Activated T-cell treated with anti-CD3 and anti-CD28 coated beads, Interleukin-2, amount 50 U/mL, for 72 hours (primary cell): ENCODE results near the gene TTLL3. TPM values are rescaled to one million over a fixed set of nuclear protein-coding genes. Genes with fewer than 3 reads are reported as not detected.

Experiments
- ATAC-seq, 2 donors: fragments of 150-1000 bp; cut with Tn5 transposase; replicated peaks in 1 of 2; 2 replicates each; pipeline ENCODE4 v1.10.0; 2021; ENCODE audit warnings: moderate library complexity in 2 of 2, mild to moderate bottlenecking in 1 of 2
- DNase-seq, 2 donors: peaks; one replicate each; pipeline ENCODE4 v3.0.0; 2021 to 2022; ENCODE audit warnings: mixed read lengths in 1 of 2
- H3K27ac Mint-ChIP-seq: one replicate; pipeline ENCODE4 v1.8.0; 2022; ENCODE audit warnings: mild to moderate bottlenecking, moderate library complexity, mixed read lengths
- H3K27me3 Mint-ChIP-seq: one replicate; pipeline ENCODE4 v1.8.0; 2022; ENCODE audit warnings: low read depth, mixed read lengths
- H3K36me3 Mint-ChIP-seq, 2 donors: one replicate each; pipeline ENCODE4 v1.8.0; 2022; ENCODE audit warnings: mixed read lengths in 2 of 2, mild to moderate bottlenecking in 1 of 2; ENCODE audit not compliant: insufficient read depth in 2 of 2
- H3K4me1 Mint-ChIP-seq: one replicate; pipeline ENCODE4 v1.8.0; 2022; ENCODE audit warnings: low read depth, mixed read lengths
- H3K4me3 Mint-ChIP-seq, 2 donors: one replicate each; pipeline ENCODE4 v1.8.0; 2022; ENCODE audit warnings: mild to moderate bottlenecking in 2 of 2, mixed read lengths in 2 of 2, moderate library complexity in 2 of 2
- H3K9me3 Mint-ChIP-seq, 2 donors: one replicate each; pipeline ENCODE4 v1.8.0; 2022; ENCODE audit warnings: mixed read lengths in 2 of 2
- total RNA-seq, 2 donors: library from RNA; stranded (reverse); gene quantifications; one replicate each; pipeline ENCODE4 v1.2.3, GENCODE V29; 2022

Gene TTLL3
- total RNA-seq, 2 donors from 2014 or later, result 63.6 to 75.5 TPM

DNA sequence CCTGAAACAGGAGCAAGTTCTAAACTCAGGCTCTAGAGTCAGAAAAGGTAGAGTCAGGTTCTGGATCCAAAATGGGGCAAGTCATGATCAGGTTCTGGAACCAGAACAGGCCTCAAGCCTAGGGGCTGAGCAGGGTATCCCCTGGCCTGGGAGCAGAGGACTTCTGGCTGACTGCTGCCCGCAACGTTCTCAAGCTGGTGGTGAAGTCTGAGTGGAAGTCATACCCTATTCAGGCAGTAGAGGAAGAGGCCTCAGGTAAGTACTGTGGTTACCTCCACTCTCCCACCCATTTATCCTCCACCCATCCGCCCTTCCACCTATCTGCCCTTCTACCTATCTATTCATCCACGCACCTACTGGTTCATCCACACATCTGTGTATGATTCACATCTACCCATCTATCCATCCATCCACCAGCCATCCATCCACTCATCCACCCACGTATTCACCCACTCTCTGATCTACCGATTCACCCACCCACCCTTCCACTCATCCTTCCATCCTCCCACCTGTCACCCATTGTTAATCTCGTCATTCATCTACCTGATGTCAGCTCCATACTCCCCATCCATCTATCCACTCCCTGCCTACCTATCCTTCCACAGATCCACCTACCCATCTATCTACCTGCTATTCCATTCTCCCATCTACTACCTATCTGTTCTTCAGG is 8.7 kb downstream of the TTLL3 start:
- no peak overlapping the region for H3K4me3 Mint-ChIP-seq
- DNase-seq, result no peak
- peaks cover 2 to 7% of the 10 kb centered on the region in 2 donors for H3K36me3 Mint-ChIP-seq
- H3K27me3 Mint-ChIP-seq, result no peaks in the 10 kb centered on the region
- H3K27ac Mint-ChIP-seq, result no peak overlapping the region
- ATAC-seq, result no peak
- H3K4me1 Mint-ChIP-seq, result no peaks in the 10 kb centered on the region
- no peaks in the 10 kb centered on the region for H3K9me3 Mint-ChIP-seq

DNA sequence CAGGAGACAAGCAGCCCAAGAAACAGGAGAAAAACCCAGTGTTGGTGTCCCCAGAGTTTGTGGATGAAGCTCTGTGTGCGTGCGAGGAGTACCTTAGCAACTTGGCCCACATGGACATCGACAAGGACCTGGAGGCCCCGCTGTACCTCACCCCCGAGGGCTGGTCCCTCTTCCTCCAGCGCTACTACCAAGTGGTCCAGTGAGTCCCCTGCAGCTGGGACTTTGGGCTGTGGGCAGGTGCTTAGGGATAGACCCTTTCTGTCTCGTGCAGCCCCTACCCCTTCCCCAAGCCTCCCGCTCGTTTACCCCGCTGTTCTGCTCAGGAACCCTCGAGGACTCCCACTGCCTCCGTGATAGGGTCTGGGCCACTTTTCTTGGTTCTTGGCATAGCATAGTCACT is 10.5 kb downstream of the TTLL3 start:
- H3K27ac Mint-ChIP-seq, result no peak overlapping the region
- ATAC-seq (no peak), DNase-seq (no peak)
- no peaks in the 10 kb centered on the region for H3K4me1 Mint-ChIP-seq
- H3K9me3 Mint-ChIP-seq, result no peaks in the 10 kb centered on the region
- H3K27me3 Mint-ChIP-seq, result no peaks in the 10 kb centered on the region
- peaks cover 2 to 4% of the 10 kb centered on the region in 2 donors for H3K36me3 Mint-ChIP-seq
- H3K4me3 Mint-ChIP-seq, result no peak overlapping the region

DNA sequence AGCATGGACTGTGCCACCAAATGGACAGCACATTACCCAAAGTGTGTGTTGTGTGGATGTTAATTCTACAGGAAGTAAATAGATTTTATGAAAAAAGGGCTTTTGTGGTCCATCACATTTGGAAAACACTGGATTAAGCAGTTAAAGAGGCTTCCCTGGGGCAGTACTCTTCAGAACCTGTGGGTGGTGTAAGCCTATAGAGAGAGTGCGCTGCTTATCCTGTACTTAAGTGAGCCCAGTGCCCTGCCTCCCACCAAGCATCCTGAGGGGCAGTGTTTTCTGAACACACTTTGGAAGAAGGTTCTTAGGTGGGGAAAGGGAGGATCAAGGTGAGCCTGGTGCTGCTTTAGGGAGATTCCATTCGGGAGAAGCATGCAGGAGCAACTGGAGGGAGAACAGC is 10.9 kb downstream of the TTLL3 start:
- no peak overlapping the region for H3K27ac Mint-ChIP-seq
- DNase-seq, result no peak
- no peaks in the 10 kb centered on the region for H3K9me3 Mint-ChIP-seq
- peaks cover 2 to 4% of the 10 kb centered on the region in 2 donors for H3K36me3 Mint-ChIP-seq
- no peaks in the 10 kb centered on the region for H3K27me3 Mint-ChIP-seq
- no peak overlapping the region for H3K4me3 Mint-ChIP-seq
- no peaks in the 10 kb centered on the region for H3K4me1 Mint-ChIP-seq
- peak in 1 of 2 donors; percentile 28 for ATAC-seq

DNA sequence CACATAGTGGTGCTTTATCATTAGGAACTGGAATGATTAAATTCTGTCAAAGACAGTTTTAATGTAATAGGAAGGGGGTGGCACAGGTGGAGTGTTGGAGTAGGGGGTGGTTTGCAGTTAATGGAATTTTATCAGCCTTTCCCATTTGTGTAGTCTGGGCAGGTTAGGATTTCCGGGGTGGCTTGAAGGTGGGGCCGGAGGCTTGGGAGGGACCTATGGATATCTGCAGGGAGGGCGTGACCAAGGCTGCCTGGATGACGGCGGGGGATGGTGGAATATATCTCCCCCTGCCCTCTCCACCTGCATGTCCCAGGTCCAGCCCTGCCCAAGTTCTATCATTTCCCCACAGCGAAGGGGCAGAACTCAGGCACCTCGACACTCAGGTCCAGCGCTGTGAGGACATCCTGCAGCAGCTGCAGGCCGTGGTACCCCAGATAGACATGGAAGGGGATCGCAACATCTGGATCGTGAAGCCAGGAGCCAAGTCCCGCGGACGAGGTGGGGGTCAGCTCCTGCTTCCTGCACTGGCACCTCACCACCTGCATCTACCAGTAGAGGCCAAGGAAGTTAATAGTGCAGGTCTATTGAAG is 15.5 kb downstream of the TTLL3 start:
- ATAC-seq (no peak), DNase-seq (no peak)
- peaks cover 2 to 11% of the 10 kb centered on the region in 2 donors for H3K36me3 Mint-ChIP-seq
- H3K27me3 Mint-ChIP-seq, result no peaks in the 10 kb centered on the region
- H3K4me3 Mint-ChIP-seq, result no peak overlapping the region
- no peaks in the 10 kb centered on the region for H3K9me3 Mint-ChIP-seq
- no peaks in the 10 kb centered on the region for H3K4me1 Mint-ChIP-seq
- no peak overlapping the region for H3K27ac Mint-ChIP-seq

DNA sequence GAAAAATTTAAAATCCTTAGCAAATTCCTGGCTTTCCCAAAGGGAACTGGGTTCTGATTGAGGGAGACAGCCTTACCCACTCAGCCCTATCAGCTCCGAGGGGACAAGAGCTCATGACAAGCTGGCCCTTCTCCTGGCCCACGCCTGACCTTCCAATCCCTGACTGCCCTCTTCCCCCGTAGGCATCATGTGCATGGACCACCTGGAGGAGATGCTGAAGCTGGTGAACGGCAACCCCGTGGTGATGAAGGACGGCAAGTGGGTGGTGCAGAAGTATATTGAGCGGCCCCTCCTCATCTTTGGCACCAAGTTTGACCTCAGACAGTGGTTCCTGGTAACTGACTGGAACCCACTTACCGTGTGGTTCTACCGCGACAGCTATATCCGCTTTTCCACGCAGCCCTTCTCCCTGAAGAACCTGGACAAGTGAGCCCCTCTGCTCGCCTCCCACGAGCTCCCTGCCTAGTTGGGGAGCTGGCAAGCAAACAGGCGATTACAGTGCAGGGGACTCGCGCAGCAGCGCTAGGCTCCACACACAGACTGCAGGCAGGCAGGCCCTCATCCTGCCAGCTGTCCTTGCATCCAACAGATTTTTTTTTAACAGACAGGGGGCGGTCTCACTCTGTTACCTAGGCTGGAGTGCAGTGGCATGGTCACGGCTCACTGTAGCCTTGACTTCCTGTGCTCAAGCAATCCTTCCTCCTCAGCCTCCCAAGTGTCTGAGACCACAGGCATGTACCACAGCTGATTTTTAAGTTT is 16.9 kb downstream of the TTLL3 start:
- Mint-ChIP-seq H3K4me3 (no peak overlapping the region), H3K36me3 (peaks cover 5 to 15% of the 10 kb centered on the region in 2 donors)

DNA sequence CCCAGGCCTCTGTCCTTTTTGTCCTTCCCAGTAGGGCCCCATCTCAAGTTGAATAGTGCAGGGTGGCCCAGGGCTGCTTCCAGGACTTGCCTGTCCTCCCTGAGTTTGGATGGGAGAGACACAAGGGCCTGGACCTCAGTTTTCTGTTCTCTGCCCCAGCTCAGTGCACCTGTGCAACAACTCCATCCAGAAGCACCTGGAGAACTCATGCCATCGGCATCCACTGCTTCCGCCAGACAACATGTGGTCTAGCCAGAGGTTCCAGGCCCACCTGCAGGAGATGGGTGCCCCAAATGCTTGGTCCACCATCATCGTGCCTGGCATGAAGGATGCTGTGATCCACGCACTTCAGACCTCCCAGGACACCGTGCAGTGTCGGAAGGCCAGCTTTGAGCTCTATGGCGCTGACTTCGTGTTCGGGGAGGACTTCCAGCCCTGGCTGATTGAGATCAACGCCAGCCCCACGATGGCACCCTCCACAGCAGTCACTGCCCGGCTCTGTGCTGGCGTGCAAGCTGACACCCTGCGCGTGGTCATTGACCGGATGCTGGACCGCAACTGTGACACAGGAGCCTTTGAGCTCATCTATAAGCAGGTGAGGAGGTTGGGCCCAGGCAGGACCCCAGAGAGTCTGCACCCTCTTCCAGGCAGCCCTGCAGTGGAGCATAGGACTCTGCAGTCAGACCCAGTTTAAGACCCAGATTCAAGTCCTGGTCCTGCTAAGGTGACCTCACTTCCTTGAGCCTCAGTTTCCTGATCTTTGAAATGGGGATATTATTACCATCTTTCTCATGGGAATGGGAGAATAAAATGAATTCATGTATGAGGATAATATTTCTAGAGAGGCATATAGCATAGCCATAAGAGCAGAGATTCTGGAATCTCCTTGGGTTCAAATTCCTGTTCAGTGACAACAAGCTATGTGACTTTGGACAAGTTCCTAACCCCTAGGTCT is 19.0 kb downstream of the TTLL3 start:
- no peak overlapping the region for H3K4me3 Mint-ChIP-seq
- H3K9me3 Mint-ChIP-seq, result no peaks in the 10 kb centered on the region
- no peak for ATAC-seq
- no peak overlapping the region for H3K27ac Mint-ChIP-seq
- no peaks in the 10 kb centered on the region for H3K27me3 Mint-ChIP-seq
- H3K4me1 Mint-ChIP-seq, result peaks cover 6% of the 10 kb centered on the region
- DNase-seq, result no peak
- H3K36me3 Mint-ChIP-seq, result peaks cover 7 to 15% of the 10 kb centered on the region in 2 donors

More for the DNA sequence above, 16.9 kb downstream of the TTLL3 start:
- Mint-ChIP-seq H3K4me1 (peaks cover 6% of the 10 kb centered on the region), H3K27ac (no peak overlapping the region), H3K9me3 (no peaks in the 10 kb centered on the region), H3K27me3 (no peaks in the 10 kb centered on the region)
- ATAC-seq (peak; percentile 49 to 58), DNase-seq (peak in 1 of 2 donors; percentile 29)

DNA sequence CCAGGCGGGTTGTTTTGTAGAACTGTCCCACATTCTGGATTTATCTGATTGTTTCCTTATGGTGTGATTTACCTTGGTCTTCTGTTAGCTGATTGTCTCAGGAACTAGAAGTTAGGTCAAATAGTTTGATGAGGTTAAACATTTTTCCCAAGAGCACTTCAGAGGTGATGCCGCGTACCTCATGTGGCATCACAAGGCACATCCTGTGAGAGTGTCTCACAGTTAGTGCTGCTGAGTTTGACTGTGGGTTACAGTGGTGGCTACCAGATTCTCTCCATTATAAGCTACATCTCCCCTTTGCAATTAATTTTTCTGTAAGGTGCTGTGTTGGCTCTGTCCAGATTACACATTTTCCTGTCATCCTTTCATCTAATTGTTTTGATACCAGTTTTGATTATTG is 21.2 kb downstream of the TTLL3 start:
- no peaks in the 10 kb centered on the region for H3K27me3 Mint-ChIP-seq
- H3K4me1 Mint-ChIP-seq, result peaks cover 6% of the 10 kb centered on the region
- no peak overlapping the region for H3K4me3 Mint-ChIP-seq
- H3K36me3 Mint-ChIP-seq, result peaks cover 11 to 16% of the 10 kb centered on the region in 2 donors
- H3K27ac Mint-ChIP-seq, result no peak overlapping the region
- ATAC-seq (no peak), DNase-seq (no peak)
- H3K9me3 Mint-ChIP-seq, result no peaks in the 10 kb centered on the region

DNA sequence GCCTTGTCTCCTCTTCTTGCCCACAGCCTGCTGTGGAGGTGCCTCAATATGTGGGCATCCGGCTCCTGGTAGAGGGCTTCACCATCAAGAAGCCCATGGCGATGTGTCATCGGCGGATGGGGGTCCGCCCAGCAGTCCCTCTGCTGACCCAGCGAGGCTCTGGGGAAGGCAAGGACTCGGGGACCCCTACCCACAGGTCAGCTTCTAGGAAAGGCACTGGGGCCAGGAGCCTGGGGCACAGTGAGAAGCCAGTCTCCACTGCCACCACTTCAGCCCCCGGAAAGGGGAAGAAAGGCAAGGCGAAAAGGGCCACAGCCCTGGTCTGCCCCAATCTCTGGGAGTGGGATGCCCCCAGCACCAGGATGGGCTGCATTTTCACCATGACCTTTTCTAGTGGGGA is 23.0 kb downstream of the TTLL3 start:
- peaks cover 9 to 12% of the 10 kb centered on the region in 2 donors for H3K36me3 Mint-ChIP-seq
- ATAC-seq (no peak), DNase-seq (no peak)
- H3K9me3 Mint-ChIP-seq, result no peaks in the 10 kb centered on the region
- no peaks in the 10 kb centered on the region for H3K27me3 Mint-ChIP-seq
- H3K27ac Mint-ChIP-seq, result no peak overlapping the region
- peaks cover 6% of the 10 kb centered on the region for H3K4me1 Mint-ChIP-seq
- no peak overlapping the region for H3K4me3 Mint-ChIP-seq

DNA sequence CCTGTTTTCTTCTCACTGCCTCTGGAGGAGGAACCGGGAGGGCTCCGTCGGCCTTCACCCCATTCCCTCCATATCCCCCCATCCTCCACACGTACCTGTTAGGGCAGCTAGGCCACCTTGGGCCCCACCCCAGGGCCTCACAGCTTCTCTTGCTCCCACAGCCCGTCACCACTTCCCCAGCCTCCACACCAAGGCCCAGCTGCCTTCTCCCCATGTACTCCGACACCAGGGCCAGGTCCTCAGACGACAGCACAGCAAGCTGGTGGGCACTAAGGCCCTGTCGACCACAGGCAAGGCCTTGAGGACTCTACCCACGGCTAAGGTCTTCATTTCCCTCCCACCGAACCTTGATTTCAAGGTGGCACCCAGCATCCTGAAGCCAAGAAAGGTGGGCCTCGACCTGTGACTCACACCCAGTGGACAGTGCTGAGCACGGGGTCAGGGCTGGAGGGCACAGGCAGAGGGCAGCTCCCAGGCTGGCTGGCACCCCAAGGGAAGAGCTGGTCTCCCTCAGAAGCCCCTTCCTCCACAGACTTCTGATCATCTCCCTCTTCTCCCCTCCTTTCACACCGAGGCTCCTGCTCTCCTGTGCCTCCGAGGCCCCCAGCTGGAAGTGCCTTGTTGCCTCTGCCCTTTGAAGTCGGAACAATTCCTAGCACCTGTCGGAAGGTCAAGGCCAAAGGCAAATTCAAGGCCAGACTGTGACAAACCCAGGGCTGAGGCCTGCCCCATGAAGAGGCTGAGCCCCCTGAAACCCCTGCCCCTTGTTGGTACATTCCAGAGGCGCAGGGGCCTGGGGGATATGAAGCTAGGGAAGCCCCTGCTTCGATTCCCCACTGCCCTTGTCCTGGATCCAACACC is 24.7 kb downstream of the TTLL3 start:
- no peak overlapping the region for H3K4me3 Mint-ChIP-seq
- DNase-seq (no peak), ATAC-seq (no peak)
- no peaks in the 10 kb centered on the region for H3K9me3 Mint-ChIP-seq
- peaks cover 6% of the 10 kb centered on the region for H3K4me1 Mint-ChIP-seq
- H3K27me3 Mint-ChIP-seq, result no peaks in the 10 kb centered on the region
- H3K27ac Mint-ChIP-seq, result no peak overlapping the region
- H3K36me3 Mint-ChIP-seq, result peaks cover 9 to 14% of the 10 kb centered on the region in 2 donors

DNA sequence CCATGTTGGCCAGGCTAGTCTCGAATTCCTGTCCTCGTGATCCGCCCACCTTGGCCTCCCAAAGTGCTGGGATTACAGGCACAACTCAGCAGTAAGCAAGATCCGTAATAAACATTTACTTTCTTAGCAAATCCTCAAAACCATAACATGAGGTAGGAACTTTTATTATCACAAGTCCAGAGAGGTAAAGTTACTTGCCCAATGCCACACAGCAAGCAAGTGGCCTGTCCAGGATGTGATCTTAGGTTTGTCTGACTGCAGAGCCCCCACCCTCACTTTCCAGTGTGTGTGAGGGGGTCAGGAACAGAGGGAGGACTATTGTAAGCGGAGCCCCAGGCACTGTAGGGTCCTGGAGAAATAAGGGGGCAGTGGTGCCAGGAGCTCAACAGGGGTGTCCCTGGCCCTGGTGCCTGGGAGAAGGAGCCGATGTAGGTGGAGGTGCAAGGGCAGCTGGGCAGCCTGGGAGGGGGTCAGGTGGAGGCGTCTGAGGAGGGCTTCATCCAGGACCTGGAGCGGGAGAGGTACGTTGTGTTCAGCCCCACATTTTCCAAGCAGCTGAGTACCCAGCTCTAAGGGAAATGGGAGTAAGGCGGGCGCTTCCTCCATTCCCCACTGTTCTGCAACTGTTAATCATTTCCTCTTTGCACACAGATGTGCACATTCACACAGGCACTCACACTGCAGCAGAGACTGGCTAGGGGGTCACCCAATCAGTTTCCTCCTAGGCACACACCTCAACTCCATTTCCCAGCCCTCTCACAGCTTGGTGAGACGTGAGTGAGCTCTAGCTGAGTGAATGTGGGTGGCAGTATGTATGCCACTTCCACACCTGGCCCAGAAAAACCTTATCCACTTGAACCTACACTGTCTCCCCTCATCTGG is 27.9 kb downstream of the TTLL3 start:
- peaks cover 14% of the 10 kb centered on the region for H3K4me1 Mint-ChIP-seq
- peak overlapping the region; percentile 29 for H3K27ac Mint-ChIP-seq
- no peaks in the 10 kb centered on the region for H3K27me3 Mint-ChIP-seq
- ATAC-seq, result no peak
- no peak overlapping the region for H3K4me3 Mint-ChIP-seq
- DNase-seq, result no peak
- peaks cover 4 to 21% of the 10 kb centered on the region in 2 donors for H3K36me3 Mint-ChIP-seq
- no peaks in the 10 kb centered on the region for H3K9me3 Mint-ChIP-seq

DNA sequence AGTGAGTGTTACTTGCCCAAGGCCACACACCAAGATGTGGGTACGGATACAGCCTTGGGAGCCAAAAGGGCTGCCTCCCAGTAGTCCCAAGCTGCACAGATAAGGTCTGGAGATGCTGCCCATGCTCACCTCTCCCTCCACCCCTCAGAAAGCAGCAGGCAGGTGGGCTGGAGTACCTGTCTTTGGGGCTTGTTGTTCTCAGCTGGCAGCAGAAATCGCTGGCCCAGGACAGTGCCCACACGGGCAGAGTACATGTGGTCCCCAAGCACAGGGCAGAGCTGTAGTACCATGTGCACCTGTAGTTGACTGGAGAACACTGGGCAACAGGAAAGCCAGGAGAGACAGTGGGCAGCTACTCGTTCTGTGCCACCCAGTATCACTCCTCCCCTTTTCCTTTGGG is 28.8 kb downstream of the TTLL3 start:
- ATAC-seq (no peak), DNase-seq (no peak)
- H3K36me3 Mint-ChIP-seq, result peaks cover 4 to 21% of the 10 kb centered on the region in 2 donors
- no peaks in the 10 kb centered on the region for H3K9me3 Mint-ChIP-seq
- no peaks in the 10 kb centered on the region for H3K27me3 Mint-ChIP-seq
- H3K4me3 Mint-ChIP-seq, result no peak overlapping the region
- peaks cover 23% of the 10 kb centered on the region for H3K4me1 Mint-ChIP-seq
- no peak overlapping the region for H3K27ac Mint-ChIP-seq
